ENCODE data around the gene CCR1.
A peak's percentile ranks its signal among the peaks of the same experiment; 100 is the strongest.

The CCR1 gene

DNA sequence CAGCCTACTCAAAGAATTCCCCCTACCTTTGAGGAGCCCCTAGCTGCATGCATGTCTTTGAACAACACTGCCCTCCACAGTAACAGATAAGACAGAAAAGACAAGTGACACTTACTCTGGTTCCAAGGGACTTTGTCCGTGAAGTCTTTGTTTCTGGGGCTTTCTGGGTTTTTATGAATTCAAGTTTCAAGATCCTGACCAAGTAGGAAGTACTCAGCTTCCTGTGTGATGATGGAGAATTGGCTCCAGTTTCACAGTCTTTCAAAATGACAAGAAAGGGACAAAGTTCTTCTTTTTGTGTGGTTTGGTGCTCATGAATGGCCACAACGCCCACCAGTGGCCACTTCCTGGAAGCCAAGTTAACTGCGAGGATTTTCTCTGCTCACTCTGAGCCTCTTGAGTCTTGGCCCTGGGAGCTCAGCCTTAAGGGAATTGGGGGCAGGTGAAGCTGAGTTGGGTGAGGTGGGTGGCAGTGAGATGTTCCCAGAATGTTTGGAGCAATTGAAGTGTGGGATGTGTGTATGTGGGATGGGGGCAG, at the start of gene CCR1:
Gene CCR1 (minus strand): TSS at position 147 of the 538 bp plus-strand sequence. CDS start 4,000 bp downstream, outside the sequence.
- DNase-seq: peak; percentile 63

DNA sequence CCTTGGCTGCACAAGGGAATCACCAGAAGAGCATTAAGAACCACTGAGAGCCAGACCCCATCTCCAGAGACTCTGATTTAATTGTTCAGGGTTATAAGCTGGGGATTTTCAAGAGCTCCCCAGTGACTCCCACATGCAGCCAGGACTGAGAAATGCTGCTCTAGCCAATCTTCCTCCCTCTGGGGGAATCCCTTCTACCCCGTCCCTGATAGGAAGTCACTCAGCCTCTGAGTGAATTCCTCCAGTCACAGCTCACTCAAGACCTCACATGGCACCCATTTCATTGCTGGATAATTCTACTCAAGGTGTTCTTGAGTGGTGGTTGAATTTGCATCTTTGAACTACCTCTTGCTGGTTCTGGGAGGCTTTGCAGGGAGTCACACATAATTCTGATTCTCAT, 44.9 kb upstream of the CCR1 start:
- DNase-seq: no peak

DNA sequence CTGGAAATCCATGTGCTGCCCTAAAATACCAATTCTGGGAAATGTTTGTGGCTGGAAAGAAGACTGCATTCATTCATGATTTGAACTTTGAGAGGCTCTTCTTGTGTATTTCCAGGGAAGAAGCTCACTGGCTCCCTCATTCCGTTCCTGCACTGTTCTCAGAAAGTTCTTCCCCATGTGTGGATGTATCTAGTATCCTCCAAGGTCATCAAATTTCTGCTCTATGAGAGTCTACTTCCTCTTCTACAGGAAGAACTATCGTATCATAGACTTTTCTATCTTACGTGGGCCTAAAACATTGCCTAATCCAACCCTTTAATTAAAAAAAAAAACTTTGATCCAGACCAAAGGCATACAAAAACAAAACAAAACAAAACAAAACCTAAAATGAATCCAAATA, 37.0 kb upstream of the CCR1 start:
- no peak for DNase-seq

DNA sequence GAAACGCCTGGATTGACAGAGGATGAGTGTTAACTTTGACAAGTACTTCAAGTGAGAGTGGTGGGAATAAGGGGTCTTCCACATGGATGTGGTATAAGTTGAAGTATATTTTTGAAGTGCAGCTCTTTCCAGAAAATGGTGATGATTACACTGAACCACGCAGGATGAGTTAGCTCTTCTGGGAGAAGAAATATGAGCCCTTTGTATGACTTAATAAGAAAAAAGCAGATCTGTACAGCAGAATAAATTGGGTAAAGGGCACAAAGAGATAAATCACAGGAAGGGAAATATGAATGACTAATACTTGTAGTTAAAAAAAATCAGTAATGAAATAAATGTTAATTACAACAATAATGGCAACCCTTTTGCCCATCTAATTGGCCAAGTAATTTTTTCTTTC, 35.4 kb upstream of the CCR1 start:
- no peak for DNase-seq

DNA sequence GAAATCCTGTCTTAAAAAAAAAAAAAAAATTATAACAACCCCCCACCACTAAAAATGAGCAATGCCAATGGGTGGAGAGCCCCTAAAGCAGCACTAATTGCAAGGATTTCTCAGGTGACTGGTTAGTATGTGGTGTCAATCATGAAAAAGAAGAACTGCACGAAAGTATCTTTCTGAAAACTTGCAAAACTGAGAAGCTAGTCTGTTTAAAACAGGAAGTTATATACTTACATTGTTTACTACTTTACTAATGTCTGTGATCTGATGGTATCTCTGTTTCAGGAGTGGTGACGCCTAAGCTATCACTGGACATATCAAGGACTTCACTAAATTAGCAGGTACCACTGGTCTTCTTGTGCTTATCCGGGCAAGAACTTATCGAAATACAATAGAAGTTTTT, 34.0 kb upstream of the CCR1 start, which contains the start of gene CCR3:
Gene CCR3 (plus strand): TSS at position 341 of the 400 bp plus-strand sequence. CDS start 22,699 bp downstream, outside the sequence.
- DNase-seq: no peak

DNA sequence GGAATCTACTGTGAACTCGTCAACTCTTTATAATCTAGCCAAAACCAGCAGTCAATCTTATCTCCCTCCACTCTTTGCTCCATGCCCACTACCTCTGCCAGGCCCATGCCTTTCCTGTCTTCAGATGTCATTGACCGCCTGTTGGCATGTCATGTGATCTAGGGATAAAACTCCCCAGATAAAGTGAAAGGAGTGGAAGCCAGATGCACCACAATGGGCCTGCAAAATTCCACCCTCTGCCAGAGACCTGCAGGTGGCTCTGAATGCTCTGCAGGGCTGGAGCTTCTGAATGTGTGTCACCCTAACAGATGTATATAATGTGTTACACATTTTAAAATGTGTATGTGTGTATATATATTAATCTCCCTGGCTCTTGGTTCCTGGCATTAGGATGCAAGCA, 31.8 kb upstream of the CCR1 start:
- no peak for DNase-seq

DNA sequence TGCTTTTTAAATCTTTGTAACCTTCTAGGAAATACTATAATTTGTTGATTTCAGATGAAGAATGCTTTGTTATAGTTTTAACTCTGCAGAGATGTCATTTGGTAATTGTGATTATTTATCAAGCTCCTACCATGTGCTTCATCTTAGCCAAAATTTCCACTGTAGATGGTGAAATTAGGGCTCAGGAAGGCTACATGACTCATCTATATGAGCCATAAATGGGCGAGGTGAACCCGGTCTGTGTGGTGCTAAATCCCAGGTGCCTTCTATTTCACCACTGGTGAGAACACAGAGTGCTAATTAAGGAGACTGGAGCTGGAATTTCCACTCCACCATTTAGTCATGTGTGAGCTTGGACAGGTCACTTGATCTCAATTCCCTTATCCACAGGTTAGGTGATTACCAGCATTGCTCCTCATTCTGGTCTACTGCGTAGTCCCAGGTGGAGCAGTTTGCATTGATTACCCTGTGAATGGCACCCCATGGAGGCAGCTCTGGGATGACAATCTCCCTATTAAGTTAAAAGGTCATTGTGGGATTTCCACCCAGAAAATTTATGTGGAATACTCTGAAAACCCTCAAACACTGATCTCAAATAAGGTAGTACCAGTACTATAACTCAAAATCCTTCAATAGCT, 31.3 kb upstream of the CCR1 start:
- peak; percentile 15 for DNase-seq

DNA sequence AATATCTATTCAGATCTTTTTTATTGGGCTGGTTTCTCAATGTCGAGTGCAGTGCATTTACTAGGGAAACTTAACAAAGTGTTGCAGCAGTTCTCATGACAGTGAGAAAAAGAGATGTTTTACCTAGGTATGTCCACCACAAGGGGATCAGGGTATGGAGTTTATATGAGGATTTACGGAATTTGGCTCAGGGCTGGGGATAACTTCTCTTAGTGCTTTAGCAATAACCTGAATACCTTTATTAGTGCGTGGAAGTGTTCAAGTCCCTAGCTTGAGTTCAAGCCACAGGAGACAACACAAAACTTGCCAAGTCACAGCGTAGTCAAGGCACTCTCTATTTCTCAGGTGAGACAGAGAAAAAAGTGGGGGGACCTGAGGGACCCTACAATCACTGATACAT, 30.3 kb upstream of the CCR1 start:
- DNase-seq: no peak

DNA sequence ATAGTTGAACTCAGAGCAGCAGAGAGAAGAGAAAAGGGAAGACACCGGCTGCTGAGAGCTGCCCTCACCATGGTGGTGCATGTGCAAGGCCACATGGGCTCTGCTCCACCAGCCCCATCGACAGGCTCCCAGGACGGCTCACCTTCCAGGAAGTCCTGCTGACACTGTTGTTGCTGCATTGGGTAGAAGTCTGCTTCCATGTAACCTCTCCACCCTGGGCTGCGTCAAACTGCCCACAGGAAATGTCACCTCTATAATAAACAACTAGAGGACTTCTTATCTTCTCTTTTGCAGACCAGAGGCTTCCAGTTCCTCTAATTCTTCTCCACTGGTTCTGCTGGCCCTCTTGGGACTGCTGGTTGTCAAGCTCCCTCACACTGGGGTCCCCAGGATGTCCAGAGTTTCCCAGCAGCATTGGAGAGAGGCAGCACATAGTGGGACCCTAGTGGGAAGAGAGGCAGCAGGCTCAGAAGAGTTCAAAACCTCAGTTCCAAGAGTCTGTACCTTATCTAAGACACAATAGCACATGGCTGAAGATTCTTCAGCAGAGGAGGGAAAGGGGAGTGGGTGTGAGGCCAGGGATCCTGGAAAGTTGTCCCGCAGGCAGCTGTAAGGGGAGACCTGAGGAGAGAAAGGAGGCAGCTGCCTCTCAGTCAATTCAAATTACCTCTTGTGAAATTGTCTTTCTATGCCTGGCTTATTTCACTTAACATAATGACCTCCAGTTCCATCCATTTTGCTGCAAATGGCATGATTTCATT, 28.4 kb upstream of the CCR1 start:
- DNase-seq: peak; percentile 34

DNA sequence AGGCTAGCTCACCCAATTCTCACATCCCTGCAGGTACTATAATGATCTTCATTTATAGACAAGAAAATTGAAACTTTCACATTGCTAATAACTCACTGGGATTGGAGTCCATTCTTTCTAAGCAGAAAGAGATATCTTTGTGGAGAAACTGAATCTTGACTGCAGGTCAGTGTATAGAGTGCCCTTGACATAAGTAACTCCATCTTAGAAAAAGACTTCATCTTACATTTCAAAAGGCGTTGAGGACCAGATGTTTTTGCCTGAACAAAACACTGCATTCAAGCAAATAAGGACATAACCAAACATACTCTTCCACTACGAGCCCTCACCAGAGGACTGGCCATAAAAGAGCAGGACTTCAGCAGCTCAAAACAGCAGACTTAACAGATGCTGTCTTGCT, 27.3 kb upstream of the CCR1 start:
- no peak for DNase-seq

DNA sequence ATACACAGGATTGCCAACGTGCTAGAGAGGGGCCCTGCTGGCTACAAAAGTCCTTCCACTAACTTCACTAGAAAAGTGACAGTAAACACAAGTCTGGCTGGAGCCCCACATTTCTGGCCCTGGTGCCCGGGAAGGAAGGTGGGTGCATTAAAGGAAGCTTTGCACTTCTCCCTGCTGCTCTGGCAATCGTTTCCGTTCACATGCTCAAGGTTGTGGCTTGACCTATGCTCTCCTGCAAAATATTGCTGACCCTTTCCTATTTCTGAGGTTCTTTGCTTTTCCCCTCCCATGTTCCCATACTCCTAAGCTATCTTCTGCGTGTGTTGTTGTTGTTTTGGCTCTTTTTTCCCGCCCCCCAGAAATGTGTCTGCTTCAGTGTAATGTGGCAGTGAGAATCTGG, 25.1 kb upstream of the CCR1 start:
- DNase-seq: no peak

DNA sequence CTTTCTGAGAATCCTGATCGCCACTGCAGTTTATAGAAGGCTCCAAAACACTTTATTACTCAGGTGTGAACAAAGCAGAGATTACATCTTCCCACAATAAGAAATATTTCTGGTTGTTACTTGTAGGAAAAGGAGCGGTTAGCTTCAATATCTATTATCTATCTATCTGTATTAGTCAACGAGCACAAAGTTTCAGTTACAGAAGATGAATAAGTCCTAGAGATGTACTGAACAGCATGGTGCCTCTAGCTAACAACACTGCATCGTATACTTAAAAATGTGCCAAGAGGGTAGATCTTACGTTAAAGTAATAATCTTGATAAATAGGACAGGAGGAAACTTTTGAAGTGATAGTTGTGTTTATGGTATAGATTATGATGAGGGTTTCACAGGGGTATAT, 23.2 kb upstream of the CCR1 start:
- DNase-seq: no peak

DNA sequence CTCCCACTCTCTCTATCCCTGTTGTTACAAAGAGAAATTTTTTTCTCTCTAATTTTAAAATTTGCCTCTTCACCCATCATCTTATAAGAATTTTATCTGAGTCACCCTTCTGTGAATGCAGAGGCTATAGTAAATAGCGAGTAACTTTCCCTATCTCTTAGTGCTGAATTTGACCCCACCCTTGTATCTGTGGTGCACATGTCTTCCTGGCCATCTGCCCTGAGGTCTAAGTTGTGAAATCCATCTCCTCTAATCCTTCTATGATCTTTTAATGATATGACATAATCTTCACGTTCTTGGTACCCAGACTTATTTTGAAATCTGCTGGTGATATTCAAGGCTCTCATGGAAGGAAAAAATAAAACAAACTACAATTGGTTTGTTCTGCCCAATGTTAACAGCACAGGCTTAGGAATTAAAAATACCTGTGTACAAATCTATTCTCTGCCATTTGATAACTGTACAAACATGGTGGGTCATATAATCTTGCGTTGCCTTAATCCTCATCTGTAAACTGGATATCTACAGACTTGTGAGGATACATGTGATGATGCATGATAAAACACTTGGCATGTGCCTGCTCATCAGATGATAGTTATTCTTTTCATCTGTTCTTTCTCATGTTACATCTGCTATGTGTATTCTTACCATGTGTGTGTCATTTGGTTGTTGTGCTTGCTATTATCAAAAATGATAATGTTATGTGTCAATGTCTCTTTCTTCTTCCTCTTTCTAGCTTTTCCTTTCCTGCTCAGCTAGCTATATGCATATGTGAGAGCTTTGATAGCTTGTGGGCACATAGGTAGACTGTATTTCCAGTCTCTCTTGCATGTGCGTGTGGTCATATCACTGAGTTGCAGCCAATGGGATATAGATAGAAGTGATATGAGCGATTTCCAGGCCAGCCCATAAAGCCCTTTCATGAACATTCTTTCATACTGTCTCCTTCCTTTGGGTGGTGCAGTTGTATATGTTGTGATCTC, 20.4 kb upstream of the CCR1 start:
- DNase-seq: no peak

DNA sequence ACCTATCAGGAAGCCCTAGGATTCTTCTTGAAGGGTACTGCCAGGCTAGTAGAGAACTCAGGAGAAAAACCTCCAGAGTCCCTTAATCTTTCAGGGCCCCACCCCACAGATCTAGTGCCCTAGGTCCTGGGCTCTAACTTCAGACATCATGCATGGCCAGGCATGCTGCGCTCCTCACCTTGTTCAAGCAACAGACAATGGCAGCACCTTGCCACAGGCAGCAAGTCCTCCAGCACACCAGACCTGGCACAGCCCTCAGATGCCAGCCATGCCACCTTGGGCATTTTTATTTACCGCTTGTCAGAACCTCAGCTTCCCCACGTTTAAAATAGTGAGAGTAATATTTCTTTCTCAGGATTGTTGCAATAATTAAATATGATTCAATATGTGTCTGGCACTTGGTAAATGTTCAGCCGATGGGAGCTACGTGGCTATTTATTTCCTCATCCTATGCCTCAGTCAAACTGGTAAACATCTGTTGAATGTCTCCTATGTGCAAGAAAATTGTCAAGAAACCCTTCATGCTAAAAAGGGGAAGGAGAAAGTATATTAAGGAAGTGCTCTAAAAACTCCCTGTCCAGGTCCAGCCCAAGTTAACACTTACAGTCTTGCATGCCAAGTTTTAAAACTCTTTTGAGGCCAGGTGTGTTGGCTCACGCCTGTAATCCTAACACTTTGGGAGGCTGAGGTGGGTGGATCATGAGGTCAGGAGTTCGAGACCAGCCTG, 14.5 kb upstream of the CCR1 start:
- DNase-seq: no peak

DNA sequence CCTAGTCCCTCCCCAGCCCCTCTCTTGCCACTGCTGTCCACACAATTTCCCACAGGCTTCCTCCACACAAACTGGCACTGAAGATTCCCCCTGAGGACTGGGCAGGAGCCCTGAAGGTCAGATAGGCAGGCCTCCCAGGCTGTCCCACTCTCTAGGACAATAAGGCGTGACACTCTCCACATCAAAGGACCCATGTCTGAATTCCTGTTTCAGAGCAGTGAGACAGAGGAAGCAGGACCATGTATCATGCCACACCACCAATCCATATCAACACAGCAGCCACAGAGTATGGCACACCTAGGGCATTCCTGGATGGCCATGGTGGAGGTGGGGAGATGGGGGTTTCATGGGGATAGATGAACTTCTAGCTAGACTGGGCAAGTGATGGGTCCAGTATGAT, 13.8 kb upstream of the CCR1 start:
- DNase-seq: no peak

DNA sequence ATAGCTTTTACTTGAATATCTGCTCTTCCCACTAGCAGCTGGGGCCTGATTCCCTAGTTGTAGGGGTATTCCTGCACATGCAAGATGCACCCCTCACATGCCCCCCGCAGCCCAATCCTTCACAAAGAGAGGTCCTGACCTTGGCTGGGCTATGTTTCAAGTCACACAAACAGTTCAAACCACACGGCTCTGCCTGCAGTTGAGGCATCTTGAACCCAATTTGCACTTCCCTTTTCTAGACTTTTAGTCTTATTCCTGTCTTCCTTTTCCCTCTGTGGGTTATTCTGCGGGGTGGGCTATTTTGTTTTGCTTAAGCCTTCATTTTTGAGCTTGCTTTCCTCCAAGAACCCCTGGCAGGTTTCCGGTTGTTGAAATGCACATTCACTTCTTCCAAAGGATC, 13.3 kb upstream of the CCR1 start:
- no peak for DNase-seq

DNA sequence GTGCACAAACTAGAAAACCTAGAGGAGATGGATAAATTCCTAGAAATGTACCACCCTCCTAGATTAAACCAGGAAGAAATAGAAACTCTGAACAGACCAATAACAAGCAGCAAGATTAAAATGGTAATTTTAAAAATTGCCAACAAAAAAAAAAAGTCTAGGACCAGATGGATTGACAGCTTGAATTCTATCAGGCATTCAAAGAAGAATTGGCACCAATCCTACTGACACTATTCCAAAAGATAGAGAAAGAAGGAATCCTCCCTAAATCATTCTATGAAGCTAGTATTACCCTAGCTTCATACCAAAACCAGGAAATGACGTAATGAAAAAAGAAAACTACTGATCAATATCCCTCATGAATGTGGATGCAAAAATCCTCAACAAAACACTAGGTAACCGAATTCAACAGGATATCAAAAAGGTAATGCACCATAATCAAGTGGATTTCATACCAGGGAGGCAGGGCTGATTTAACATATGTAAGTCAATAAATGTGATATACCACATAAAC, 10.1 kb upstream of the CCR1 start:
- DNase-seq: no peak

DNA sequence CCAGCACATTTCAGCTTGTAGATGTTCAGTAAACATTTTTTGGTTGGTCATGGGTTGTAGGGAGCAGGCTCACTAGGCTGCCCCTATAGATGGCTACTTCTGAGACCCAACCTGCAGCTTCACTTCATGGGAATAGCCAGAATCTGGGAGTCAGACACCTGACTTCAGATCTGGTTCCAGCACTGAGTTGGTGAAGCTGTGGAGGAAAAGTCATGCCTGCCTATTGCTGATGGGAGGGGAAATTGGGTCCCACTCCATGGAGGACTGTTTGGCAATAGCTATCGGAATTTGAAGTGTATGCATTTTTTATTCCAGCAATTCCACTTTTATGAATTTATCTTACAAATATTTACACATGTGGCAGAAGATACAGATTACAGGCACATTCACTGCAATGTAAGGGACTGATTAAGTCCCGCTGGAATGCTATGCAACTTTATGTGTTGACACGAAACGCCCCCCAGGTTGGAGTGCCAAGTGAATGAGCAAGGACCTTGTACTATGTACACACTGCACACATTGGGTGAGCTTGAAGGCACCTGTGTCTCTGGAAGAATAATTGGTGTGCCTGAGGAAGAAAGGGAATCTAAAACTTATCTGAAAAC, 7.8 kb upstream of the CCR1 start:
- DNase-seq: no peak

DNA sequence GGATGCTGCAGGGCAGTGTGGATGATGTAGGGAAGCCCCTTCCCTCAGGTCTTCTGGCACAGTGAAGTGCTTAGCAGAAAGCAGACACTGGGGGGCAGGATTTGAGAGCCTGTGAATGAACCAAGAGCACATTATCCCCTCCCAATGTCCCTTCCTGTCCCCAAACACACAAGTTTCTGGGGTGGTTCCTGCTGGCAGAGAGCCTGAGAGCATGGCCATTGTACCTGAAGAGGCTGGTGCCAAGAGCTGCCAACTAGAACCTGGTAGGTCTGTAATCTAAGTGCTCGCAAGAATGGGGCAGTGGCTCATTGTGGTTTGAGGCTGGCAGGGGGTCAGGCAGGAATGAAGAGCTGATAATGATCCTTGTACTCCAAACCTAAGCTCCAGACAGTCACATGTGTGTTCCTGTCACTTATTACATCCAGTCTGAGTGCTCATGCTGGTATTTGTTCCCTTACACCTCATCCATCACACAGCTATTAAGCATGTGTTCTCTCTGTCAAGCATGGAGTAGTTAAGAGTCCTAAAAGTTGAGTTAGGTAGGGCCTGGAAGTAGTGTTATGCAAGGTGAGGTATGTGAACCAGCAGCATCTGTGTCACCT, 6.7 kb upstream of the CCR1 start:
- peak; percentile 17 for DNase-seq

DNA sequence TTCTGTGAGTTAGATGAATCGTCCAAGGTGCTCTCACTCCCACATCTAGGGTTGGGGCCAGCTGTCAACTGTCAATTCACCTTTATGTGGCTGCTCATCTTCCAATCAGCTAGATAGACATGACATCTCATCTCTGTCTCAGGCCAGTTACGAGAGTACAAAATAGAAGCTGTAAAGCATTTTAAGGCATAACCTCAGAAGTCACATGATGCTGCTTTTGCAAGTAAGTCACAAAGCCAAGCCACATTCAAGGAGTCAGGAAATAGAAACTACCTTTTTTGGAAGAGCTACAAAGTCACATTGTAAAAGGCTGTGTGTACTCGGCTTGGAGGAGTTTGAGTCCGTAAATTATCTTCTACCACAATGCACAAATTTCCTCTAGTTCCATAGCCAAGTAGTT, 5.1 kb upstream of the CCR1 start:
- no peak for DNase-seq

DNA sequence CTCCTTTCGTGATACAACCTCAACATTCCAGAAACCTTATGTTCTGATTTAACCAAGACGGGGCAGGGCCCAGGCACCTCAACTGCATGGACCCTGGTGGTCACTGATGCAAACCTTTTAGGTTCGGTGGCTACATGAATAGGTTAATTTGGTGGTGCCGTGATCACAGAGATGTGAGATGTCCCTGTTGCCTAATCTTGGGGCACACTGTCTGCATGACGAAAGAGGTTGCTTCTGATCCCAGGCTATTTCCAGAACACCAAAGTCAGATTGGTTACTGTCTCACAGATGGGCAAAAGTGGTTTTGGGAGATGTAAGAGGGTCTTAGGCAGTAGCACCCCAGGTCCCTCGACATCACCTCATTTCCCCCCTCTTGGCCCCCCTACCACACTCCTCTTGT, 4.0 kb upstream of the CCR1 start:
- DNase-seq: no peak
